ENCODE data around the gene CRCP. TPM values are rescaled to one million over a fixed set of nuclear protein-coding genes. Genes with fewer than 3 reads are reported as not detected.
"Not testable (repeated sequence)": the region's sequence is repeated elsewhere in the genome, so short reads cannot be mapped to it uniquely, and the experiment has no call there.

Gene CRCP
- total RNA-seq, 1 donor from 2014 or later = 19.2 TPM

DNA sequence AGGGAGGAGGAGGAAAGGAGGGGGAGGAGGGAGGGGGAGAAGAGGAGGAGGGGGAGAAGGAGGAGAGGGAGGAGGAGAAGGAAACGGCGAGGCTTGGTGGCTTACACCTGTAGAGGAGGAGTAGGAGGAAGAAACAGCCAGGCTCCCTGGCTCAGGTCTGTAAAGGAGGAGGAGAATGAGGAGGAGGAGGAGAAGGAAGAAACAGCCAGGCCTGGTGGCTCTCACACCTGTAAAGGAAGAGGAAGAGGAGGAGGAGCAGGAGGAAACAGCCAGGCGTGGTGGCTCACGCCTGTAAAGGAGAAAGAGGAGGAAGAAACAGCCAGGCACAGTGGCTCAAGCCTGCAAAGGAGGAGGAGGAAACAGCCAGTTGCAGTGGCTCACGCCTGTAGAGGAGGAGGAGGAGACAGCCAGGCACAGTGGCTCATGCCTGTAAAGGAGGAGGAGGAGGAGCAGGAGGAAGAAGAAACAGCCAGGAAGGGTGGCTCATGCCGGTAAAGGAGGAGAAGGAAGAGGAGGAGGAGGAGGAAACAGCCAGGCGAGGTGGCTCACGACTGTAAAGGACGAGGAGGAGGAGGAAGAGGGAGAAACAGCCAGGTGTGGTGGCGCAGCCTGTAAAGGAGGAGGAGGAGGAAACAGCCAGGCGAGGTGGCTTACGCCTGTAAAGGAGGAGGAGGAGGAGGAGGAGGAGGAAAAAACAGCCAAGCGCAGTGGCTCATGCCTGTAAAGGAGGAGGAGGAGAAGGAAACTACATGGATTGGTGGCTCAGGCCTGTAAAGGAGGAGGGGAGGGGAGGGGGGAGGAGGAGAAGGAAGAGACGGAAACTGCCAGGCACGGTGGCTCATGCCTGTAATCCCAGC lies 14.9 kb upstream of the CRCP start:
- H3K4me3 Mint-ChIP-seq (ENCODE audit: unreplicated experiment) = peak overlapping the region; percentile 78

DNA sequence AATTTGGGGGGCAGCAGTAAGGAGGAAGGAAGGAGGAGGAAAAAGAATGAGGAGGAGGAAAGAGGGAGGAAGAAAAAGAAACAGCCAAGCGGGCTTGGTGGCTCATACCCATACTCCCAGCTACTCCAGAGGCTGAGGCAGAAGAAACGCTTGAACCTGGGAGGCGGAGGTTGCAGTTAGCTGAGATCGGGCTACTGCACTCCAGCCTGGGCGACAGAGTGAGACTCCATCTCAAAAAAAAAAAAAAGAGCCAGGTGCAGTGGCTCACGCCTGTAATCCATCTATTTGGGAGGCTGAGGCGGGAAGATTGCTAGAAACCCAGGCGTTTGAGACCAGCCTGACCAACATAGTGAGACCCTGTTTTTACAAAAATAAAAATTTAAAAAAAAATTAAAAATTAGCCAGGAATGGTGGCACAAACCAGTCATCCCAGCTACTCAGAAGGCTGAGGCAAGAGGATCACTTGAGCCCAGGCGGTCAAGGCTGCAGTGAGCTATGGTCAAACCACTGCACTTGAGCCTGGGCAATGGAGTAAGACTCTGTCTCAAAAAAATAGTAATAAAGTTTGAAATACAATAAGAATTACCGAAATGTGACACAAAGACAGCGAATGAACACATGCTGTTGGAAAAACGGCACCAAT lies 14.1 kb upstream of the CRCP start:
- peaks cover 4% of the 10 kb centered on the region for H3K4me1 Mint-ChIP-seq (ENCODE audit: unreplicated experiment)
- no peak overlapping the region for H3K4me3 Mint-ChIP-seq (ENCODE audit: unreplicated experiment)
- no peaks in the 10 kb centered on the region for H3K27me3 Mint-ChIP-seq (ENCODE audit: unreplicated experiment)
- no peaks in the 10 kb centered on the region for H3K36me3 Mint-ChIP-seq (ENCODE audit: low read depth, unreplicated experiment)
- no peak for DNase-seq (ENCODE audit: low spot score)
- no peaks in the 10 kb centered on the region for H3K9me3 Mint-ChIP-seq (ENCODE audit: unreplicated experiment)
- TF ChIP-seq, protein P1, sequence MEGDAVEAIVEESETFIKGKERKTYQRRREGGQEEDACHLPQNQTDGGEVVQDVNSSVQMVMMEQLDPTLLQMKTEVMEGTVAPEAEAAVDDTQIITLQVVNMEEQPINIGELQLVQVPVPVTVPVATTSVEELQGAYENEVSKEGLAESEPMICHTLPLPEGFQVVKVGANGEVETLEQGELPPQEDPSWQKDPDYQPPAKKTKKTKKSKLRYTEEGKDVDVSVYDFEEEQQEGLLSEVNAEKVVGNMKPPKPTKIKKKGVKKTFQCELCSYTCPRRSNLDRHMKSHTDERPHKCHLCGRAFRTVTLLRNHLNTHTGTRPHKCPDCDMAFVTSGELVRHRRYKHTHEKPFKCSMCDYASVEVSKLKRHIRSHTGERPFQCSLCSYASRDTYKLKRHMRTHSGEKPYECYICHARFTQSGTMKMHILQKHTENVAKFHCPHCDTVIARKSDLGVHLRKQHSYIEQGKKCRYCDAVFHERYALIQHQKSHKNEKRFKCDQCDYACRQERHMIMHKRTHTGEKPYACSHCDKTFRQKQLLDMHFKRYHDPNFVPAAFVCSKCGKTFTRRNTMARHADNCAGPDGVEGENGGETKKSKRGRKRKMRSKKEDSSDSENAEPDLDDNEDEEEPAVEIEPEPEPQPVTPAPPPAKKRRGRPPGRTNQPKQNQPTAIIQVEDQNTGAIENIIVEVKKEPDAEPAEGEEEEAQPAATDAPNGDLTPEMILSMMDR (IDR thresholded peaks at IDR 0.05; ENCODE audit: unreplicated experiment) = no peak
- H3K27ac Mint-ChIP-seq (ENCODE audit: unreplicated experiment) = no peak overlapping the region

More for the DNA sequence above, 14.9 kb upstream of the CRCP start:
- Mint-ChIP-seq H3K36me3 (ENCODE audit: low read depth, unreplicated experiment) (no peaks in the 10 kb centered on the region), H3K27me3 (ENCODE audit: unreplicated experiment) (no peaks in the 10 kb centered on the region), H3K27ac (ENCODE audit: unreplicated experiment) (peak overlapping the region; percentile 67), H3K4me1 (ENCODE audit: unreplicated experiment) (peaks cover 4% of the 10 kb centered on the region), H3K9me3 (ENCODE audit: unreplicated experiment) (no peaks in the 10 kb centered on the region)
- DNase-seq (ENCODE audit: low spot score) = peak; percentile 45
- TF ChIP-seq, protein P1 (IDR thresholded peaks at IDR 0.05; ENCODE audit: unreplicated experiment) = no peak

DNA sequence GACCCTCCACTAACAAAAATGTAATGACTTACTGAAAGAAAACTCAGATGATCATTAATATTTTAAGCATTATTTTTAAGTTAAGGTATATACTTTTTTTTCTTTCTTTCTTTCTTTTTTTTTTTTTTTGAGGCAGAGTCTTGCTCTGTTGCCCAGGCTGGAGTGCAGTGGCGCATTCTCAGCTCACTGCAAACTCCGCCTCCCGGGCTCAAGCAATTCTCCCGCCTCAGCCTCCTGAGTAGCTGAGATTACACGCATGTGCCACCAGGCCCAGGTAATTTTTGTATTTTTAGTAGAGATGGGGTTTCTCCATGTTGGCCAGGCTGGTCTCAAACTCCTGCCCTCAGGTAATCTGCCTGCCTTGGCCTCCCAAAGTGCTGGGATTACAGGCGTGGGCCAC lies 12.5 kb upstream of the CRCP start:
- H3K27ac Mint-ChIP-seq (ENCODE audit: unreplicated experiment); H3K9me3 Mint-ChIP-seq (ENCODE audit: unreplicated experiment); H3K36me3 Mint-ChIP-seq (ENCODE audit: low read depth, unreplicated experiment): not testable (repeated sequence)

DNA sequence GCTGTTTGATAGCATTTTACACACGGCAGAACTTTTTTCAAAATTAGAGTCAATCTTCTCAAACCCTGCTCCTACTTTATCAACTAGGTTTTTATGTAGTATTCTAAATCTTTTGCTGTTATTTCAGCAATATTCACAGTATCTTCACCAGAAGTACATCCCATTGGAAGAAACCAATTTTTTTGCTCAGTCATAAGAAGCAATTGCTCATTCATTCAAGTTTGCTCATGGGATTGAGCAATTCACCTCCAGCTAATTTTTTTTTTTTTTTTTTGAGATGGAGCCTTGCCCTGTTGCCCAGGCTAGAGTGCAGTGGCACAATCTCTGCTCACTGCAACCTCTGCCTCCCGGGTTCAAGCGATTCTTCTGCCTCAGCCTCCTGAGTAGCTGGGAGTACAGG lies 10.7 kb upstream of the CRCP start:
- H3K27ac Mint-ChIP-seq (ENCODE audit: unreplicated experiment); H3K4me3 Mint-ChIP-seq (ENCODE audit: unreplicated experiment); H3K36me3 Mint-ChIP-seq (ENCODE audit: low read depth, unreplicated experiment); H3K9me3 Mint-ChIP-seq (ENCODE audit: unreplicated experiment); H3K4me1 Mint-ChIP-seq (ENCODE audit: unreplicated experiment); H3K27me3 Mint-ChIP-seq (ENCODE audit: unreplicated experiment); DNase-seq (ENCODE audit: low spot score): not testable (repeated sequence)

More for the DNA sequence above, 12.5 kb upstream of the CRCP start:
- H3K4me3 Mint-ChIP-seq (ENCODE audit: unreplicated experiment); H3K27me3 Mint-ChIP-seq (ENCODE audit: unreplicated experiment); DNase-seq (ENCODE audit: low spot score); H3K4me1 Mint-ChIP-seq (ENCODE audit: unreplicated experiment): not testable (repeated sequence)

DNA sequence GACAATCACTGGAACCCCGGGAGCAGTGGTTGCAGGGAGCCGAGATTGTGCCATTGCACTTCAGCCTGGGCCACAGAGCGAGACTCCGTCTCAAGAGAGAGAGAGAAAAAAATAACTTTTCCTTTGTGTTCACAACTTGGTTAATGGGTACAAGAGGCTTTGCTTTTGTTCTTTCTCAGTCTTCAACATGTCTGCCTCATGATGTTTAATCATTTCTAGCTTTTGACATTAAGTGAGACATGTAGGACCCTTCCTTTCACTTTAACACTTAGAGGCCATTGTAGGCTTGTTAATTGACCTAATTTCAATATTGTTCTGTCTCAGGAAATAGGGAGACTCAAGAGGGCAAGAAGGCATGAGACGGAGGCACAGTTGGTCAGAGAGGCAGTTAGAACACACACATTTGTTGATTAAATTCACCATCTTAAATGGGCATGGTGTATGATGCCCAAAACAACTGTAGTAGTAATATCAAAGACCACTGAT lies 9.3 kb upstream of the CRCP start:
- Mint-ChIP-seq H3K4me1 (ENCODE audit: unreplicated experiment) (no peaks in the 10 kb centered on the region), H3K4me3 (ENCODE audit: unreplicated experiment) (no peak overlapping the region), H3K36me3 (ENCODE audit: low read depth, unreplicated experiment) (no peaks in the 10 kb centered on the region), H3K27me3 (ENCODE audit: unreplicated experiment) (no peaks in the 10 kb centered on the region), H3K27ac (ENCODE audit: unreplicated experiment) (no peak overlapping the region), H3K9me3 (ENCODE audit: unreplicated experiment) (no peaks in the 10 kb centered on the region)
- DNase-seq (ENCODE audit: low spot score) = no peak
- TF ChIP-seq, protein P1 (IDR thresholded peaks at IDR 0.05; ENCODE audit: unreplicated experiment) = no peak

DNA sequence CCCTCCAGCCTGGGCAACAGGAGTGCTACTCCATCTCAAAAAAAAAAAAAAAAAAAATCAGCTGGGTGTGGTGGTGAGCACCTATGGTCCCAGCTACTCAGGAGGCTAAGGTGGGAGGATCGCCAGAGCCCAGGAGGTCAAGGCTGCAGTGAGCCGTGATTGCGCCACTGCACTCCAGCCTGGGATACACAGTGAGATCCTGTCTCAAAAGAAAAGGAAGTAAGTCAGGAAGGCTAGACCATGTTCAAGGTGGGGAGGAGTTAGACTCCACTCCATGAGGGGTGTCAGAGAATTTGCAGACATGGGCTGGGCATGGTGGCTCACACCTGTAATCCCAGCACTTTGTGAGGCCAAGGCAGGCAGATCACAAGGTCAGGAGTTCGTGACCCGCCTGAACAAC lies 6.2 kb upstream of the CRCP start:
- not testable (repeated sequence) for H3K27me3 Mint-ChIP-seq (ENCODE audit: unreplicated experiment); H3K4me1 Mint-ChIP-seq (ENCODE audit: unreplicated experiment); H3K9me3 Mint-ChIP-seq (ENCODE audit: unreplicated experiment); DNase-seq (ENCODE audit: low spot score); H3K36me3 Mint-ChIP-seq (ENCODE audit: low read depth, unreplicated experiment); H3K27ac Mint-ChIP-seq (ENCODE audit: unreplicated experiment); H3K4me3 Mint-ChIP-seq (ENCODE audit: unreplicated experiment)
